ENCODE measurements around the gene FIGNL2.
A peak's percentile ranks its signal among the peaks of the same experiment; 100 is the strongest.
"Not testable (repeated sequence)": the region's sequence is repeated elsewhere in the genome, so short reads cannot be mapped to it uniquely, and the experiment has no call there.

The FIGNL2 gene

DNA sequence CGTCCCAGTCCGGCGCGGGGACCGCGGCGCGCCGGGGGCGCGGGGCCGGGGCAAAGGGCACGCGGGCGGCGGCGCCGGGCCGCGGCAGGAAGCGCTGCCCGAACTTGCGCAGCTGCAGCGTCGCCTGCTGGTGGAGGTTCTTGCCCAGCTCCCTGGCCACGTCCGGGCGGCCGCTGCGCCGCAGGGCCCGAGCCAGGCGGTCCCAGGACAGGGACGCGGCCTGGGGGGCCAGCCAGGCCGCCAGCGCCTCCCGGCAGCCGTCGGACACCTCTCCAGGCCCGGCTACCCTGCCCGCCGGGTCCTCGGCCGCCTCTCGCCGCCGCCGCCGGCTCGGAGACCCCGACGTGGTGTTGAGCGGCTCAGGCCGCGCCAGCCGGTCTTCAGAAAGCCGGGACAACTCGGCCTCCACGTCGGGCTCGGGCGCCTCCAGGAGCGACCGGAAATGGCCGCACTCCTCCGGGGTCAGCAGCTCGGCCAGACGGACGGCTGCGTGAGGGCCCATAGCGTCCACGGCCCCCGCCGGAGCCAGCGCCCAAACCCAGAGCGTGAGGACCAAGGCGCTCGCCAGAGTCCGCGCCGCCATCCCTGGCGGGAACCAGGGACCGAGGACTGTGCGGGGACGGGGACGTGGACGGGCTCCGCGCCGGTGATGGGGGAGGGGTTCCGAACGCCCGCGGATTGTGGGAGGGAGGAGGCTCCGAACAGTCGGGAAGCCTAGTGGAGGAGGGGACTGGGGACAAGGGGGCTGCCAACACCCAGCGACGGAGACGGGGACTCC lies 34.0 kb downstream of the FIGNL2 start:
- DNase-seq: peak; percentile 87

GRCh38 chr12:51813931-51814310 lies 34.6 kb downstream of the FIGNL2 start:
- DNase-seq: no peak

GRCh38 chr12:51812871-51813270 lies 35.6 kb downstream of the FIGNL2 start:
- no peak for DNase-seq

GRCh38 chr12:51811203-51812202 lies 37.0 kb downstream of the FIGNL2 start:
- DNase-seq: no peak

DNA sequence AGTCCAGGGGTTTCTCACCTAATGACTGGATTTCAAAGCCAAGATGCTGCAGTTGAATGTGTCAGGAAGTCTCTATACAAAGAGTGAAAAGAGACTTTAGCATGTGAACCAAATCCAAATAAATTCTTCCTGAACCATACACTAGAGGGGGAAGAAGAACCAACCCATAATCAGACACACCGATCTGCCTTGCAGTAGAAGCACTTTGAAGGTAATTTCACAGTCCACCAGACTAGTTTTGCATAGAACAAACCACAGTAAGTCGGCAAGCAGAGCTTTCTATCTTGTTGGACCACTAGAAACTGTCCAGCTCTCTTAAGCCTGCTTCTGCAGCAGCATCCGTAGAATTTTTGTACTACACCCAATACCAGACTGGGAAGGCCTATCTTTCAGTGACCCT lies 39.3 kb downstream of the FIGNL2 start:
- no peak for DNase-seq

DNA sequence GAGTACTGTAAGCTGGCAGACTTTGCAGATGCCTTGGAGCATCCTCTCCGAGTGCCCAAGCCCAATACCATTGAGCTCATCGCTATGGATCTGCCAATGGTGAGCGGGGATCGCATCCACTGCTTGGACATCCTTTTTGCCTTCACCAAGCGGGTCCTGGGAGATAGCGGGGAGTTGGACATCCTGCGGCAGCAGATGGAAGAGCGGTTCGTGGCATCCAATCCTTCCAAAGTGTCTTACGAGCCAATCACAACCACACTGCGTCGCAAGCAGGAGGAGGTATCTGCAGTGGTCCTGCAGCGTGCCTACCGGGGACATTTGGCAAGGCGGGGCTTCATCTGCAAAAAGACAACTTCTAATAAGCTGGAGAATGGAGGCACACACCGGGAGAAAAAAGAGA lies 41.6 kb downstream of the FIGNL2 start:
- DNase-seq: no peak

GRCh38 chr12:51801027-51801426 lies 47.5 kb downstream of the FIGNL2 start:
- DNase-seq: no peak

DNA sequence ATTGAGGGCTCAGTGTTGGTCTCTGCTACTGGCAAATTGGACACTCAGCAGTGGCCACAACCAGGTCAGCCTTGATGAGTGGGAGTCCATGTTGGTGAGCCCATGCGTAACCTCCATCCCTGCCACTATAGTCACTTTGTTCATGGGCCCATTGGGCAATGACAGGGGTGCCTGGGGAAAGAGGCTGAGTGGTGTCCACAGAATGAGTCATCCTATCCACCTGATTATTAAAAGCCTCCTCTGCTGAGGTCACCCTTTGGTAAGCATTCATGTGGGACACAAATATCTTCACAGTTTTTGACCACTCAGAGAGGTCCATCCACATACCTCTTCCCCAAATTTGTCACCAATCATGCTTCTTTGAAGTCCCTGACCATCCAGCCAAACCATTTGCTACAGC lies 50.0 kb downstream of the FIGNL2 start:
- no peak for DNase-seq

GRCh38 chr12:51798051-51798450 lies 50.5 kb downstream of the FIGNL2 start:
- DNase-seq: not testable (repeated sequence)

GRCh38 chr12:51797301-51797700 lies 51.2 kb downstream of the FIGNL2 start:
- no peak for DNase-seq

DNA sequence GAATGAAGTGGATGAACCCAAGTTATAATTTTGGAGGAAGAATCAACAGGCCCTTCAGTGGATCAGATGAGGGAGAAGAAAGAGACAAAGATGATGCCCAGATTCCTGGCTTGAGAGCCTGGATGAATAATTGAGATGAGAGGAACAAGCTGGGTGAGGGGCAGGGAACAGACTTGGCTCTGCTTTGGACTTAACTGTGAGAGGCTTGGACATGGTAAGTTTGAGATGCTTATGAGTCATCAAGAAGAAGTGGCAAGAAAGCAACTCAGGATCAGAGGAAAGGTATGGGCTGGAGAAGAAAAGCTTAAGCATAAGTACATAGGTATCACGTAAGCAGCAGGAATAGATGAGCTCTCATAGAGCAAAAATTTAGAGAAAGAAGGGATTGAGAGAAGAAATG lies 55.3 kb downstream of the FIGNL2 start:
- no peak for DNase-seq

DNA sequence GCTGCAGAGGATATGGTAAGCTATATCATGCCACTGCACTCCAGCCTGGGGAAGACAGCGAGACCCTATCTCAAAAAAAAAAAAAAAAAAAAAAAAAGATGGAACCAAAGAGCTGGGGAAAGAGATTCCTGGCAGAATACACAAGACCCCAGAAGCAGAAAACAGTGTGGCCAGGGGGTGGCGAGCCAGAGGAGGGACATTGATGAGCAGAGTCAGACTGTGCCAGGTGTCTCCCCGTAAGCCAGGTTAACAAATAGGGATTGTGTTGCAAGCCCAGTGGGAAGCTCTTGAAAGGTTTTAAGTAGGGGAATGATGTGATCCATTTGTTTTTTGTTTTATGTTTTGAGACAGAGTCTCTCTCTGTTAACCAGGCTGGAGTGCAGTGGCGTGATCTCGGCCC lies 56.1 kb downstream of the FIGNL2 start:
- no peak for DNase-seq

DNA sequence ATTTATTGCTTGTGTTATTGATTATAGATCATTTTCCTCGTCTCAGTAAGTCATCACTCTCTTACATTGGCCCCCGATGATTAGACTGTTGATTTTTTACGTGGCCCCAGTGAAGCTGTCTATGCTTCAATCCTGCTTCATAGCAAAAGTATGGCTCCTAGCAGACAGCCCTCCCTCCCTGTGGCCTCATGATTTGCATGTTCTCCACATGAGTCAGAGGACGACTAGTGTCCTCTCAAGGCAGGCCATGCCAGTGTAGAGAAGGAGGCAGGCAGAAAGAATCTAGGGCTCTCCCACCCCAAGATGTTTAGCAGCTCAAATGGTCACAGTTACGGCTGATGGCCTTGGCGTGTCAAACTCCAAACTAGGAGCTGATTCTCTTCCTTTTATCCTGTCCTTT lies 59.6 kb downstream of the FIGNL2 start:
- DNase-seq: no peak

DNA sequence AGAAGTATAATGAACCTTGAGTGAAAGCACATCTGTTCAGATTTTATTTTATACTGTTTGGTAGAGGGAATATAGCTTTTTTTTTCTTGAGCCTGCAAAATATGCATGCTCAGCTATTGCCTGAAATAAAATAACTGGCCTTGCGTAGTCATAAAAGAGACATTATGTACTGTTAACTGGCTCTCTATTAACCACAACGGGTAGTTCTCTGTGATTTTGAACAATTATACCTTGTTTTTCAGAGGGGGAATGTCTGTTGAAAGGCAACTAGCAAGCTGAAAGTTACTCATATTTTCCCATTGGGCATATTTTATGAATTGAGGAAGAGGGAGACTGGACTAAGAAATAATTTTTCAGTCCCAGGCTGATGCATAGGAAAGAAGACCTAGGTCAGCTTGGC lies 62.6 kb downstream of the FIGNL2 start:
- DNase-seq: no peak

- DNase-seq: no peak
These were observed 63.8 kb downstream of the FIGNL2 start for GRCh38 chr12:51784688-51785087.

GRCh38 chr12:51779876-51780275 lies 68.6 kb downstream of the FIGNL2 start:
- no peak for DNase-seq

DNA sequence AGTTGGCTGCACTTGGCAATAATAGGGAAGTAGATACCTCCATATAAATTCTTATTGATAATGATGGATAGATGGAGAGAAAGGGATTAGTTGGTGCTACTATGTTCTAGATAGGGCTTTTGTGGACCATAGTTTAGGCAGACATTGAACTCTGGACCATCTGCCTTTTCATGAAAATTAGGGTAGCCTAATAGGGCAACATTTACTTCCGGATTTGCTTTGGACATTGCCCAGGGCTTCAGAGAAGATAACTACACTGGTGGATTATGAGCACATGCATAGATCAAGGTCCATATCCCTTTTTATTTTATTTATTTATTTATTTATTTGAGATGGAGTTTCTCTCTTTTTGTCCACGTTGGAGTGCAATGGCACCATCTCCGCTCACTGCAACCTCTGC lies 70.5 kb downstream of the FIGNL2 start:
- no peak for DNase-seq

- DNase-seq: no peak
These were observed 71.1 kb downstream of the FIGNL2 start for GRCh38 chr12:51777457-51777856.

- no peak for DNase-seq
These were observed 73.6 kb downstream of the FIGNL2 start for GRCh38 chr12:51774933-51775332.

- no peak for DNase-seq
These were observed 75.2 kb downstream of the FIGNL2 start for GRCh38 chr12:51773145-51773869.

DNA sequence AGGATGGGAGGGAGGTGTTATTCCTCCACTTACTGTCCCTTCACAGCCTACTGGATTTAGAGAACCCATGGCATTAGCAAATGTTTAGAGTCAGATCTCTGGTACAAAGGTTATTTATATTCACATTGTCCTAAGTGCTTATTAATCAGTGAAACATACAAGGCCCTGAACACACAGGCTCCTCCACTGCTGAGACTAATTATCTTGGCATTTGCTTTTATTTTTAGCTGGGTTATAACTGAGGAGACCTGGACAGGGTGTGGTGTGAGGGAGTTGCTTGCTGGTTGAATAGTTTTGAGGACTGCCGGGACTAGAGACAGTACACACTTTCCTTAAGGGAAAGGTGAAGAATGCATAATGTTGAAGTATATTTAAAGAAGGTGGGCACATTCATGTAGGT lies 77.5 kb downstream of the FIGNL2 start:
- no peak for DNase-seq

Measured in eye (tissue), 1 donor.